Liver (tissue), 3 donors: ENCODE results near the gene PDS5A.
"Not testable (repeated sequence)": the region's sequence is repeated elsewhere in the genome, so short reads cannot be mapped to it uniquely, and the experiment has no call there.

Experiments
- EGR1 ChIP-seq, 2 donors: IDR thresholded peaks; 2 replicates each; pipeline ENCODE4 v1.6.1; 2016 to 2018; ENCODE audit warnings: antibody characterized with exemption in 2 of 2, low read depth in 2 of 2
- GABPA ChIP-seq, 2 donors: IDR thresholded peaks in 1 of 2; conservative IDR thresholded peaks in 1 of 2; 2 replicates each; pipeline ENCODE4 v1.6.1; 2016; ENCODE audit warnings: antibody characterized with exemption in 2 of 2, mild to moderate bottlenecking in 1 of 2, moderate library complexity in 1 of 2
- HNF4G ChIP-seq: IDR thresholded peaks from 2 replicates; pipeline ENCODE4 v1.6.1; 2016; ENCODE audit warnings: antibody characterized with exemption
- JUND ChIP-seq, 2 donors: IDR thresholded peaks; 2 replicates each; pipeline ENCODE4 v1.6.1; 2016; ENCODE audit warnings: antibody characterized with exemption in 2 of 2
- RAD21 ChIP-seq, 2 donors: IDR thresholded peaks; 2 replicates each; pipeline ENCODE4 v1.6.1; 2016; ENCODE audit warnings: antibody characterized with exemption in 2 of 2, mild to moderate bottlenecking in 2 of 2
- RXRA ChIP-seq, 2 donors: IDR thresholded peaks; 2 replicates each; pipeline ENCODE4 v1.6.1; 2017 to 2018; ENCODE audit warnings: antibody characterized with exemption in 2 of 2, mild to moderate bottlenecking in 1 of 2
- SP1 ChIP-seq: IDR thresholded peaks from 2 replicates; pipeline ENCODE4 v1.6.1; 2018; ENCODE audit warnings: antibody characterized with exemption, mild to moderate bottlenecking
- TAF1 ChIP-seq: conservative IDR thresholded peaks from 2 replicates; pipeline ENCODE4 v1.6.1; 2016; ENCODE audit warnings: antibody characterized with exemption, mild to moderate bottlenecking
- YY1 ChIP-seq: IDR thresholded peaks from 2 replicates; pipeline ENCODE4 v1.6.1; 2016; ENCODE audit warnings: antibody characterized with exemption, mild to moderate bottlenecking
- TF ChIP-seq, protein P1 (sequence below): fragments of 150-350 bp; IDR thresholded peaks from 2 replicates; pipeline ENCODE4 v1.5.1; 2017; ENCODE audit warnings: improper control_type of control experiment, low read depth, low read length; ENCODE audit not compliant: missing input control
- TF ChIP-seq, protein P2 (sequence below): IDR thresholded peaks from 2 replicates; pipeline ENCODE4 v1.6.1; 2016; ENCODE audit warnings: antibody characterized with exemption
- TF ChIP-seq, protein P3 (sequence below): IDR thresholded peaks from 2 replicates; pipeline ENCODE4 v1.6.1; 2016; ENCODE audit warnings: antibody characterized with exemption, mild to moderate bottlenecking
- TF ChIP-seq, protein P4 (sequence below): IDR thresholded peaks from 2 replicates; pipeline ENCODE4 v1.6.1; 2016; ENCODE audit warnings: antibody characterized with exemption
- TF ChIP-seq, protein P5 (sequence below): IDR thresholded peaks from 2 replicates; pipeline ENCODE4 v1.6.1; 2016; ENCODE audit warnings: antibody characterized with exemption
- donor health status: healthy.
- donor health status: healthy.

DNA sequence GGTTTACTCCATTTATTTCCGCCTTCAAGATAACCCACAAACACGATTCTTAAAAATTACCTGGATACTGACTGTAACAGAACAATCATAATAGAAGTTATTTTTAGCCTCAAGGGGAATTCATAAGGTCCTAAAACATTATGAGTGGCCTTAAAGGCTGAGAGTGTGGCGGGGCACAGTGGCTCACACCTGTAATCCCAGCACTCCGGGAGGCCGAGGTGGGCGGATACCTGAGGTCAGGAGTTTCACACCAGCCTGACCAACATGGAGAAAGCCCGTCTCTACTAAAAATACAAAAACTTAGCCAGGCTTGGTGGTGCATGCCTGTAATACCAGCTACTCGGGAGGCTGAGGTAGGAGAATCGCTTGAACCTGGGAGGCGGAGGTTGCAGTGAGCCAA, 33.5 kb downstream of the PDS5A start:
- TF ChIP-seq, protein P1, sequence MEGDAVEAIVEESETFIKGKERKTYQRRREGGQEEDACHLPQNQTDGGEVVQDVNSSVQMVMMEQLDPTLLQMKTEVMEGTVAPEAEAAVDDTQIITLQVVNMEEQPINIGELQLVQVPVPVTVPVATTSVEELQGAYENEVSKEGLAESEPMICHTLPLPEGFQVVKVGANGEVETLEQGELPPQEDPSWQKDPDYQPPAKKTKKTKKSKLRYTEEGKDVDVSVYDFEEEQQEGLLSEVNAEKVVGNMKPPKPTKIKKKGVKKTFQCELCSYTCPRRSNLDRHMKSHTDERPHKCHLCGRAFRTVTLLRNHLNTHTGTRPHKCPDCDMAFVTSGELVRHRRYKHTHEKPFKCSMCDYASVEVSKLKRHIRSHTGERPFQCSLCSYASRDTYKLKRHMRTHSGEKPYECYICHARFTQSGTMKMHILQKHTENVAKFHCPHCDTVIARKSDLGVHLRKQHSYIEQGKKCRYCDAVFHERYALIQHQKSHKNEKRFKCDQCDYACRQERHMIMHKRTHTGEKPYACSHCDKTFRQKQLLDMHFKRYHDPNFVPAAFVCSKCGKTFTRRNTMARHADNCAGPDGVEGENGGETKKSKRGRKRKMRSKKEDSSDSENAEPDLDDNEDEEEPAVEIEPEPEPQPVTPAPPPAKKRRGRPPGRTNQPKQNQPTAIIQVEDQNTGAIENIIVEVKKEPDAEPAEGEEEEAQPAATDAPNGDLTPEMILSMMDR: not testable (repeated sequence)
- TF ChIP-seq EGR1 (IDR thresholded peaks at IDR 0.05; ENCODE audit: low read depth in 2 of 2); TAF1; RAD21 (IDR thresholded peaks at IDR 0.05); YY1; SP1; GABPA (IDR thresholded peaks at IDR 0.05 in 1 of 2, conservative IDR thresholded peaks at IDR 0.05 in 1 of 2); JUND (IDR thresholded peaks at IDR 0.05); RXRA (IDR thresholded peaks at IDR 0.05); HNF4G: not testable (repeated sequence)
- TF ChIP-seq, protein P2, sequence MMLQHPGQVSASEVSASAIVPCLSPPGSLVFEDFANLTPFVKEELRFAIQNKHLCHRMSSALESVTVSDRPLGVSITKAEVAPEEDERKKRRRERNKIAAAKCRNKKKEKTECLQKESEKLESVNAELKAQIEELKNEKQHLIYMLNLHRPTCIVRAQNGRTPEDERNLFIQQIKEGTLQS: not testable (repeated sequence)
- TF ChIP-seq, protein P3, sequence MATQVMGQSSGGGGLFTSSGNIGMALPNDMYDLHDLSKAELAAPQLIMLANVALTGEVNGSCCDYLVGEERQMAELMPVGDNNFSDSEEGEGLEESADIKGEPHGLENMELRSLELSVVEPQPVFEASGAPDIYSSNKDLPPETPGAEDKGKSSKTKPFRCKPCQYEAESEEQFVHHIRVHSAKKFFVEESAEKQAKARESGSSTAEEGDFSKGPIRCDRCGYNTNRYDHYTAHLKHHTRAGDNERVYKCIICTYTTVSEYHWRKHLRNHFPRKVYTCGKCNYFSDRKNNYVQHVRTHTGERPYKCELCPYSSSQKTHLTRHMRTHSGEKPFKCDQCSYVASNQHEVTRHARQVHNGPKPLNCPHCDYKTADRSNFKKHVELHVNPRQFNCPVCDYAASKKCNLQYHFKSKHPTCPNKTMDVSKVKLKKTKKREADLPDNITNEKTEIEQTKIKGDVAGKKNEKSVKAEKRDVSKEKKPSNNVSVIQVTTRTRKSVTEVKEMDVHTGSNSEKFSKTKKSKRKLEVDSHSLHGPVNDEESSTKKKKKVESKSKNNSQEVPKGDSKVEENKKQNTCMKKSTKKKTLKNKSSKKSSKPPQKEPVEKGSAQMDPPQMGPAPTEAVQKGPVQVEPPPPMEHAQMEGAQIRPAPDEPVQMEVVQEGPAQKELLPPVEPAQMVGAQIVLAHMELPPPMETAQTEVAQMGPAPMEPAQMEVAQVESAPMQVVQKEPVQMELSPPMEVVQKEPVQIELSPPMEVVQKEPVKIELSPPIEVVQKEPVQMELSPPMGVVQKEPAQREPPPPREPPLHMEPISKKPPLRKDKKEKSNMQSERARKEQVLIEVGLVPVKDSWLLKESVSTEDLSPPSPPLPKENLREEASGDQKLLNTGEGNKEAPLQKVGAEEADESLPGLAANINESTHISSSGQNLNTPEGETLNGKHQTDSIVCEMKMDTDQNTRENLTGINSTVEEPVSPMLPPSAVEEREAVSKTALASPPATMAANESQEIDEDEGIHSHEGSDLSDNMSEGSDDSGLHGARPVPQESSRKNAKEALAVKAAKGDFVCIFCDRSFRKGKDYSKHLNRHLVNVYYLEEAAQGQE: not testable (repeated sequence)
- TF ChIP-seq, protein P4, sequence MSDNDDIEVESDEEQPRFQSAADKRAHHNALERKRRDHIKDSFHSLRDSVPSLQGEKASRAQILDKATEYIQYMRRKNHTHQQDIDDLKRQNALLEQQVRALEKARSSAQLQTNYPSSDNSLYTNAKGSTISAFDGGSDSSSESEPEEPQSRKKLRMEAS: not testable (repeated sequence)
- TF ChIP-seq, protein P5, sequence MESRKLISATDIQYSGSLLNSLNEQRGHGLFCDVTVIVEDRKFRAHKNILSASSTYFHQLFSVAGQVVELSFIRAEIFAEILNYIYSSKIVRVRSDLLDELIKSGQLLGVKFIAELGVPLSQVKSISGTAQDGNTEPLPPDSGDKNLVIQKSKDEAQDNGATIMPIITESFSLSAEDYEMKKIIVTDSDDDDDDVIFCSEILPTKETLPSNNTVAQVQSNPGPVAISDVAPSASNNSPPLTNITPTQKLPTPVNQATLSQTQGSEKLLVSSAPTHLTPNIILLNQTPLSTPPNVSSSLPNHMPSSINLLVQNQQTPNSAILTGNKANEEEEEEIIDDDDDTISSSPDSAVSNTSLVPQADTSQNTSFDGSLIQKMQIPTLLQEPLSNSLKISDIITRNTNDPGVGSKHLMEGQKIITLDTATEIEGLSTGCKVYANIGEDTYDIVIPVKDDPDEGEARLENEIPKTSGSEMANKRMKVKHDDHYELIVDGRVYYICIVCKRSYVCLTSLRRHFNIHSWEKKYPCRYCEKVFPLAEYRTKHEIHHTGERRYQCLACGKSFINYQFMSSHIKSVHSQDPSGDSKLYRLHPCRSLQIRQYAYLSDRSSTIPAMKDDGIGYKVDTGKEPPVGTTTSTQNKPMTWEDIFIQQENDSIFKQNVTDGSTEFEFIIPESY: not testable (repeated sequence)
